ENCODE data around the gene RNF112. TPM values are rescaled to one million over a fixed set of nuclear protein-coding genes. Genes with fewer than 3 reads are reported as not detected.

Gene RNF112
- total and polyA plus RNA-seq, 2 of the 13 experiments (the other 11 are each of a cell fraction or from before 2014, with no cell fraction given) = 0.05 TPM; not detected in 1

DNA sequence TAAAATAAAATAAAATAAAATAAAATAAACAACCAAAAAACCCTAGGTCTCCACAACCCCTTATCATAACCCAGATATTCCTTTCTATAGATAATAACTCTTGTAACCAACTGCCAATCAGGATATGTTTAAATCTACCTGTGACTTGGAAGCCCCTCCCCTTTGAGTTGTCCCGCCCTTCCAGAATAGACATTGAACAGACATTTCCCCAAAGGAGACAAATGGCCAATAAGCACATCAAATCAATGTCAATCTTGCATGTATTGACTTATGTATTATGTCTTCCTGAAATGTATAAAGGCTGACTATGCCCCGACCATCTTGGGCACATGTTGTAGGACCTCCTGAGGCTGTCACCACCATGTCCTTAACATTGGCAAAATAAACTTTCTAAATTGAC lies 34.2 kb upstream of the RNF112 start:
- intact Hi-C loops (cut with micrococcal nuclease; ENCODE audit: unreplicated experiment) (no loop called here), in situ Hi-C loops (cut with HindIII; ENCODE audit: extremely low pct_ligation_motif_present, low pct_unique_long_range_greater_than_20kb) (no loop called here)
- Histone ChIP-seq H3K9me3 (ENCODE audit: low read length) (no peaks in the 10 kb centered on the region), H3K36me3 (replicated peaks in 1 of 2; ENCODE audit: control insufficient read depth in 1 of 2, insufficient read depth in 2 of 2, low read length in 2 of 2) (peaks cover 7 to 19% of the 10 kb centered on the region in 2 experiments), H3K4me1 (ENCODE audit: insufficient read depth, low read length) (peaks cover 33% of the 10 kb centered on the region), H4K20me1 (ENCODE audit: insufficient read depth, low read length) (no peaks in the 10 kb centered on the region), H2AFZ (ENCODE audit: low read length) (no peak overlapping the region), H3K27ac (ENCODE audit: extremely low read length, insufficient read depth, low read length) (peak overlapping the region; percentile 93), H3K27me3 (ENCODE audit: control insufficient read depth in 1 of 2, insufficient read depth in 2 of 2, low read length in 2 of 2) (peaks cover 0 to 2% of the 10 kb centered on the region in 2 experiments; a peak in 1 of 5 replicates), H3K4me3 (replicated peaks in 1 of 3; ENCODE audit: insufficient read depth in 1 of 3, low read depth in 2 of 3, low read length in 3 of 3) (peak overlapping the region; percentile 61 to 96 (median 87)), H3K79me2 (ENCODE audit: insufficient read depth, low read length) (peaks cover 12% of the 10 kb centered on the region), H3K4me2 (ENCODE audit: low read depth, low read length) (peak overlapping the region; percentile 90), H3K9ac (ENCODE audit: insufficient read depth, low read depth, low read length) (peak overlapping the region; percentile 84)
- WGBS (ENCODE audit: low lambda C conversion rate) = 8% methylated on average over 2 of the region's 2 CpGs
- FAIRE-seq = no peak
- ATAC-seq = no peak
- ChIA-PET CTCF (ENCODE audit: low intra/inter-chr PET ratio, low total read pairs) (interaction anchor here (1.6 kb wide), 1 partner anchor 14 kb away, joined by 3 read pairs; the partner anchor contains the start of gene B9D1), POLR2A (interaction anchor here (1.2 to 3.1 kb wide), 9 partner anchors 8 to 272 kb away, joined by 3 to 51 read pairs (median 13); partner anchors contain the start of genes ALDH3A2 and B9D1)
- DNase-seq (ENCODE audit: low spot score) = no peak
- BruUV-seq (replicated peaks) = no TSS peak
- TF ChIP-seq, protein P1, sequence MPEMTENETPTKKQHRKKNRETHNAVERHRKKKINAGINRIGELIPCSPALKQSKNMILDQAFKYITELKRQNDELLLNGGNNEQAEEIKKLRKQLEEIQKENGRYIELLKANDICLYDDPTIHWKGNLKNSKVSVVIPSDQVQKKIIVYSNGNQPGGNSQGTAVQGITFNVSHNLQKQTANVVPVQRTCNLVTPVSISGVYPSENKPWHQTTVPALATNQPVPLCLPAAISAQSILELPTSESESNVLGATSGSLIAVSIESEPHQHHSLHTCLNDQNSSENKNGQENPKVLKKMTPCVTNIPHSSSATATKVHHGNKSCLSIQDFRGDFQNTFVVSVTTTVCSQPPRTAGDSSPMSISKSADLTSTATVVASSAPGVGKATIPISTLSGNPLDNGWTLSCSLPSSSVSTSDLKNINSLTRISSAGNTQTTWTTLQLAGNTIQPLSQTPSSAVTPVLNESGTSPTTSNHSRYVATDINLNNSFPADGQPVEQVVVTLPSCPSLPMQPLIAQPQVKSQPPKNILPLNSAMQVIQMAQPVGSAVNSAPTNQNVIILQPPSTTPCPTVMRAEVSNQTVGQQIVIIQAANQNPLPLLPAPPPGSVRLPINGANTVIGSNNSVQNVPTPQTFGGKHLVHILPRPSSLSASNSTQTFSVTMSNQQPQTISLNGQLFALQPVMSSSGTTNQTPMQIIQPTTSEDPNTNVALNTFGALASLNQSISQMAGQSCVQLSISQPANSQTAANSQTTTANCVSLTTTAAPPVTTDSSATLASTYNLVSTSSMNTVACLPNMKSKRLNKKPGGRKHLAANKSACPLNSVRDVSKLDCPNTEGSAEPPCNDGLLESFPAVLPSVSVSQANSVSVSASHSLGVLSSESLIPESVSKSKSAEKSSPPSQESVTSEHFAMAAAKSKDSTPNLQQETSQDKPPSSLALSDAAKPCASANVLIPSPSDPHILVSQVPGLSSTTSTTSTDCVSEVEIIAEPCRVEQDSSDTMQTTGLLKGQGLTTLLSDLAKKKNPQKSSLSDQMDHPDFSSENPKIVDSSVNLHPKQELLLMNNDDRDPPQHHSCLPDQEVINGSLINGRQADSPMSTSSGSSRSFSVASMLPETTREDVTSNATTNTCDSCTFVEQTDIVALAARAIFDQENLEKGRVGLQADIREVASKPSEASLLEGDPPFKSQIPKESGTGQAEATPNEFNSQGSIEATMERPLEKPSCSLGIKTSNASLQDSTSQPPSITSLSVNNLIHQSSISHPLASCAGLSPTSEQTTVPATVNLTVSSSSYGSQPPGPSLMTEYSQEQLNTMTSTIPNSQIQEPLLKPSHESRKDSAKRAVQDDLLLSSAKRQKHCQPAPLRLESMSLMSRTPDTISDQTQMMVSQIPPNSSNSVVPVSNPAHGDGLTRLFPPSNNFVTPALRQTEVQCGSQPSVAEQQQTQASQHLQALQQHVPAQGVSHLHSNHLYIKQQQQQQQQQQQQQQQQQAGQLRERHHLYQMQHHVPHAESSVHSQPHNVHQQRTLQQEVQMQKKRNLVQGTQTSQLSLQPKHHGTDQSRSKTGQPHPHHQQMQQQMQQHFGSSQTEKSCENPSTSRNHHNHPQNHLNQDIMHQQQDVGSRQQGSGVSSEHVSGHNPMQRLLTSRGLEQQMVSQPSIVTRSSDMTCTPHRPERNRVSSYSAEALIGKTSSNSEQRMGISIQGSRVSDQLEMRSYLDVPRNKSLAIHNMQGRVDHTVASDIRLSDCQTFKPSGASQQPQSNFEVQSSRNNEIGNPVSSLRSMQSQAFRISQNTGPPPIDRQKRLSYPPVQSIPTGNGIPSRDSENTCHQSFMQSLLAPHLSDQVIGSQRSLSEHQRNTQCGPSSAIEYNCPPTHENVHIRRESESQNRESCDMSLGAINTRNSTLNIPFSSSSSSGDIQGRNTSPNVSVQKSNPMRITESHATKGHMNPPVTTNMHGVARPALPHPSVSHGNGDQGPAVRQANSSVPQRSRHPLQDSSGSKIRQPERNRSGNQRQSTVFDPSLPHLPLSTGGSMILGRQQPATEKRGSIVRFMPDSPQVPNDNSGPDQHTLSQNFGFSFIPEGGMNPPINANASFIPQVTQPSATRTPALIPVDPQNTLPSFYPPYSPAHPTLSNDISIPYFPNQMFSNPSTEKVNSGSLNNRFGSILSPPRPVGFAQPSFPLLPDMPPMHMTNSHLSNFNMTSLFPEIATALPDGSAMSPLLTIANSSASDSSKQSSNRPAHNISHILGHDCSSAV (CRISPR knock-in tag; IDR thresholded peaks at IDR 0.05; ENCODE audit: borderline replicate concordance) = no peak
- TF ChIP-seq DPF2 (CRISPR knock-in tag; IDR thresholded peaks at IDR 0.05; ENCODE audit: borderline replicate concordance, low read depth) (no peak), SCMH1 (CRISPR knock-in tag; IDR thresholded peaks at IDR 0.05; ENCODE audit: borderline replicate concordance) (no peak), ZBTB33 (CRISPR knock-in tag; IDR thresholded peaks at IDR 0.05) (no peak), ZNF639 (CRISPR knock-in tag; conservative IDR thresholded peaks at IDR 0.05) (no peak), NR2F1 (CRISPR knock-in tag; IDR thresholded peaks at IDR 0.05) (no peak), POLR2AphosphoS2 (IDR thresholded peaks at IDR 0.05; ENCODE audit: low read depth, low read length) (no peak), RFXANK (CRISPR knock-in tag; IDR thresholded peaks at IDR 0.05) (no peak), CHD2 (IDR thresholded peaks at IDR 0.05; ENCODE audit: low read depth, low read length) (no peak)
- TF ChIP-seq, protein P2, sequence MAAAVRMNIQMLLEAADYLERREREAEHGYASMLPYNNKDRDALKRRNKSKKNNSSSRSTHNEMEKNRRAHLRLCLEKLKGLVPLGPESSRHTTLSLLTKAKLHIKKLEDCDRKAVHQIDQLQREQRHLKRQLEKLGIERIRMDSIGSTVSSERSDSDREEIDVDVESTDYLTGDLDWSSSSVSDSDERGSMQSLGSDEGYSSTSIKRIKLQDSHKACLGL (CRISPR knock-in tag; IDR thresholded peaks at IDR 0.05) = no peak
- TF ChIP-seq, protein P3, sequence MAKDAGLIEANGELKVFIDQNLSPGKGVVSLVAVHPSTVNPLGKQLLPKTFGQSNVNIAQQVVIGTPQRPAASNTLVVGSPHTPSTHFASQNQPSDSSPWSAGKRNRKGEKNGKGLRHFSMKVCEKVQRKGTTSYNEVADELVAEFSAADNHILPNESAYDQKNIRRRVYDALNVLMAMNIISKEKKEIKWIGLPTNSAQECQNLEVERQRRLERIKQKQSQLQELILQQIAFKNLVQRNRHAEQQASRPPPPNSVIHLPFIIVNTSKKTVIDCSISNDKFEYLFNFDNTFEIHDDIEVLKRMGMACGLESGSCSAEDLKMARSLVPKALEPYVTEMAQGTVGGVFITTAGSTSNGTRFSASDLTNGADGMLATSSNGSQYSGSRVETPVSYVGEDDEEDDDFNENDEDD (CRISPR knock-in tag; IDR thresholded peaks at IDR 0.05; ENCODE audit: borderline replicate concordance) = no peak

Measured in HepG2 (cell line).